Activated T-cell treated with anti-CD3 and anti-CD28 coated beads, Interleukin-2, amount 50 U/mL, for 1 hour (primary cell): ENCODE data around the gene KIAA1958.
"Not testable (repeated sequence)": the region's sequence is repeated elsewhere in the genome, so short reads cannot be mapped to it uniquely, and the experiment has no call there.

Experiments used
- DNase-seq: peaks from one replicate; pipeline ENCODE4 v3.0.0-alpha.2; 2020

Gene KIAA1958

DNA sequence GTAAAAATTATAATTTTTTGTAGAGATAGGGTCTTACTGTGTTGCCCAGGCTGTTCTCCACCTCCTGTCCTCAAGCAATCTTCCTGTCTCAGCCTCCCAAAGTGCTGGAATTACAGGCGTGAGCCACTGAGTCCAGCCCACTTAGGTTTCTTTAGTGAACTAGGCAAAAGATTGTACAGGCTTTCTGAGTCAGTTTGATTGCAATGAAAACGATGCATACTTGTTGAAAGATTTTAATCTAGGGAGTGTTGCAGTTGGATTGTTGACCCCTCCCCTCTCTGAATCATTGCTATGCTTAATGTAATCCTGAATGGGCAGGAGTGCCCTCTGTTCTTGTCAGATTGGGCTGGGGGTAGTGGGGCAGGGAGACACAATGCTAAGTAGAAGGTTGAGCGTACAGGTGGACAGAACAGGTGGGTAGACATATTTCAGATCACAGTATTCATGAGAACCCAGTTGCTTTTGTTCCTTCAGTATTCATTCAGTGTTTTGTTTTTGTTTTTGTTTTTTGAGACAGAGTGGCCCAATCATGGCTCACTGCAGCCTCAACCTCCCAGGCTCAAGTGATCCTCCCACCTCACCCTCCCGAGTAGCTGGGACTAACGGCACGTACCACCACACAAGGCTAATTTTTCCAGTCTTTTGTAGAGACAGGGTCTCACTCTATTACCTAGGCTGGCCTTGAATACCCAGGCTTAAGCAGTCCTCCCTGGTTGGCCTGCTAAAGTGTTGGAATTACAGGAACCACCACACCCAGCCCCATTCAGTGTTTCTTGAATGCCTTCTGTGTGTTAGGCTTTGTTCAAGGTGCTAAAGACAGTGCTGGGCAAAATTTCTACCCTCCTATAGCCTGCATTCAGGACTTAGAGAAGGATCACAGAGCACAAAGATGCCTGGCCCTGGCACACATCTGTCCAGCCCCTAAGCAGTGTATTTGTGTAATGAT, 70.1 kb downstream of the KIAA1958 start:
- no peak for DNase-seq

DNA sequence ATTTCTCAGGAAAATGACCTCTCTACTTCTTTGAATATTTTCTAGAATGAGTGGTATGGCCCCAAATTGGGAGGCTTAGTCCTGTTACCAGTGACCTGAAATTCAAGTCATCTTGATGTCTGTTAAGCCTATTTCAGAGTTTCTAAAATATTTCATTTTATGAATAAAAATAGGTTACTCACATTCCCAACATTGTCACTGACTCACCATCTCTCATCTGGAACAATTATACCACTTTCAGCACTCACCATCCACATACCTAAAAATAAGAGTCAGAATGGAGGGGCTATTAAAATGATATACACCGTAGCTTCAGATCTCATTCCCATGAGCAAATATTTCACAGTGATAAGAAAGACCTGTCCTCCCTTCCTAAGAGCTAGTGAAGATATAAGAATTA, 71.8 kb downstream of the KIAA1958 start:
- DNase-seq, result no peak

- no peak for DNase-seq
Measured at GRCh38 chr9:112558978-112559377, 72.4 kb downstream of the KIAA1958 start.

- no peak for DNase-seq
Measured at GRCh38 chr9:112559629-112560413, 73.2 kb downstream of the KIAA1958 start.

GRCh38 chr9:112562235-112562958, 75.8 kb downstream of the KIAA1958 start:
- no peak for DNase-seq

- no peak for DNase-seq
Measured at GRCh38 chr9:112569186-112569585, 82.6 kb downstream of the KIAA1958 start.

- no peak for DNase-seq
Measured at GRCh38 chr9:112570671-112571167, 84.1 kb downstream of the KIAA1958 start.

DNA sequence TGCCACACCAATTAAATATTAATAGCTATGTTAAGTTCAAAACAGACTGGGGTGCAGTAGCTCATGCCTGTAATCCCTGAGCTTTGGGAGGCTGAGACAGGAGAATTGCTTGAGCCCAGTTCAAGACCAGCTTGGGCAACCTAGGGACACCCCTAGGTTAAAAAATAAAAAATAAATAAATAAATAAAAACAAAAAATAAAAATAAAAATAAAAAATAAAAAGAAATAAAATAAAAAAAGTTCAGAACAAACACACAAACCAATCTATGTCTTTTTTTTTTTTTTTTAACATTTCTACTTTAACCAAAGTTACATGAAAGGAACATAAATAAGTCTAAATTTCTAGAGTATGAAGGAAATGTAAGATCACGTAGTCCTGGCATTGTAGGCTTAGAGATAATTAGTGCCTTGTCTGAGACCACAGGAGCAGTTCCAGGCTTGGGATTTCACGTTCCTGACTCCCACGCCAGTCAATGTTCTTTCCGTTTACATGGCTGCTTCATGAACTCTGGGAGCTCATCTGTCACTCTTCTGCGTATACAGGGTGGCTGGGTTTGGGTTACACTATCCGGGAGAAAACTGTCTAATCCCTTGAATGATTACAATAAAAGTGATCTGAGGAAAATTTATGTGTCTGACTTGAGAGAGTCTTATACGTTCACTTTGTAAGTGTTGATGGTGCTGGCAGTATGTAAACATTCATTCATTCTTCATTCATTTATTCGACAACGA, 85.2 kb downstream of the KIAA1958 start:
- DNase-seq, result no peak

GRCh38 chr9:112572416-112572815, 85.8 kb downstream of the KIAA1958 start:
- DNase-seq, result no peak

- DNase-seq, result no peak
Measured at GRCh38 chr9:112574008-112574407, 87.4 kb downstream of the KIAA1958 start.

DNA sequence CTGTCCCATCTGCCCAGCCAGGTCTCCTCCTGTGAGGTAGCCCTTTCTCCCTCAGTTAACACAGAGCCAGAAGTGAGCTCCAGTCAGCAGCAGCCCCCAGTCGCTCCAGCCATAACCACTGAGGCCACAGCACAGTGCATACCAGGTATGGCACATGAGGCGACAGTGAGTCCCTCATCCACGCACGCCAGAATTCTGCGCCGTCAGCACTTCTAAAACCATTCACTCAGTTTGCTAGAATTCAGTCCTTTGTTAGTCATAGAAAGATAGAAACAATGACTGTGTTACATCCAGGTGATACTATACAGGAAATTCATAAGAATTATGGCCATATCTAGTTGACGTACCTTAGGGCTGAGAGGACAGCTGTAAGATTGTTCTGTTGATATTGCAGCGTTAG, 88.5 kb downstream of the KIAA1958 start:
- no peak for DNase-seq

DNA sequence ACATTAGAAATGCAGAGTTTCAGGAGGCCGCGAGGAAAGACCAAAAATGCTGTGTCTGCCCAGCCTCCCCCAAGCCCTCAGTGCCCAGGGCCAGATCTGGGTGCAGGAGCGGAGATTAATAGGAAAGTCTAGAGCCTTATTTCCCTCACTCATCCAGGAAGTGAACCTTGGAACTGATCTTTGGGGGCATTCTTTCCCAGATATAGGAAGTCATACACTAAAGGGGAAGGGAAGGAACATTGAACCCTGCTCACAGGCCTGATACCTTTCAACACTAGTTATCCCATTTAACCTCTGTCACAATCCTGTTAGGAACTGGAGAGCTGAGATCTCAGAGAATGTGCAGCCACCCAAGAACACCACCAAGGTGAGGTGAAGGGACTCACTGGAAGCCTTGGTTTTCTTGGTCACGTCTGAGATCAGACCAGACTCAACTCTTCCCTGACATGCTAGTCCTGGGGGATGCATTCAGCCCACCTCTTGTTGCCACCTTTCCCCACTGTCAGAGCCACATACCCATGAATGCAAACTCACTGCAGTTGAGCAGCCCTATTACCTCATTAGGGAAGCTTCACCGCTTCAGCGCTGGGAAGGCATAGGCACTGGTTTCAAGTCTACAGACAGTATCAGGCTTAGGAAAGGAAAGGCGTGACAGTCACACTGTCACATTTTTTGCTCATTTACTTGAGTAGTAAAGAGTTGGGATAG, 95.0 kb downstream of the KIAA1958 start:
- DNase-seq, result no peak

DNA sequence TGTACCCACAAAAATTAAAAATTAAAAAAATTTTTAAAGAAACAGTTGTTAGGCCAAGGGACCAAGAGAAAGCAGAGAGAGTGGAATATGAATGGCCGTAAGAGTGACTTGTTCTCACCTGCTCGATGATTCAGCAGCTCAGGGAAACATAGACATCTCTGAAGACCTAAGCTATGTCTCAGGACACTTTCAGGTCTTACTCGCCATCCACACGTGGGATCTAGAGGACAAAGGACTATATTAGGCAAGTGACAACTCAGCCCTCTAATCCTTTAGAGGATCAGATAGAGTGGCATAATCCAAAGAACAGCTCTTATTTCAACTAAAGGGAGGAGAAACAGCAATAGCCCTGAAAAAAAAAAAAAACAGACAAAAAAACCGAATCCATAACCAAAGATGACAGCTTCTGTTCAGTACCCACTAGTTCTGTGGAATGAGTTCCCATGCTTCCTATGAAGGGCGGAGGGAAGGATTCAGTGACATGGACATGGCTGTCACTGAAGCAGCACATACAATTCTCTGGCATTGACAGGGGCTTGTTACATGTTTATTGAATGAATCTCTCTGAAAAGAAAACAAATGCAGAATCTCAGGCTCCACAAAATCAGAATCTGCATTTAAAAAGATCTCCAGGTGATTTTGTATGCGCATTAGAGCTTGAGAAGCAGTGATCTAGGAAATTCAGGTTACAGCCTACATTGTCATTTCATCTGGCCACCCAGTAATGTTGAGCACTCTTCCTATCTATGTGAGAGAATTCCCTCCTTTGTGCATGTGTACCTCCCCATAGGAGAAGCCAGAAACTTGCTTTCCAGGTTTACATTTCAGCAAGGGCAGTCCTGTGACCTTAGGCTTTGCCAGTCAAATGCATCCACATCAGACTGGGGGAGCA, 96.0 kb downstream of the KIAA1958 start:
- DNase-seq, result no peak

DNA sequence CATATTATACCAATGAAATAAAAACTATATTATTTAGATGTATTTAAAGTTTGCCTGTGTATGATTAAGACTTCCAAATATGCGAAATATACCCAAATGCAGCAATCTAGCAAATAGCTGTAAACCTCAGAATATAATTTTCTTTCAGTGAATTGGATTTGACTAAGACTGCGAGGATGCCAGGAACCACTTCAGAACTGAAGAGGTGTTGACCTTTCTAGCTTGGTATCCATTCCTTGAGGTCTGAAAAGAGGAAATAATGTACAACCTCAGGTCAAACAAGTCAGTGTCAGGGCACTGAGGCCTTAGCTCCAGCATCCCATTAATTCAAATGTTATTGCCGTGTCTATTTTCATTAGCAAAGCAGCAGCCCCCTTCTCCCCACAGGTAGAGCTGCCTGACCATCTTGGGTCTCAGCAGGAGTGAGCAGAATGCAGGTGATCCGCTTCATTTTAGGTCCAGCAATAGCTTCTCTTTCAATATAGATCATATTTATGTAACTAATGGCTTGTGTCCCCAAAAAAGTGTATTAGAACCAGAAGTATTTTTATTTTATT, 100.0 kb downstream of the KIAA1958 start:
- no peak for DNase-seq

GRCh38 chr9:112591875-112592274, 105.2 kb downstream of the KIAA1958 start:
- DNase-seq, result not testable (repeated sequence)

DNA sequence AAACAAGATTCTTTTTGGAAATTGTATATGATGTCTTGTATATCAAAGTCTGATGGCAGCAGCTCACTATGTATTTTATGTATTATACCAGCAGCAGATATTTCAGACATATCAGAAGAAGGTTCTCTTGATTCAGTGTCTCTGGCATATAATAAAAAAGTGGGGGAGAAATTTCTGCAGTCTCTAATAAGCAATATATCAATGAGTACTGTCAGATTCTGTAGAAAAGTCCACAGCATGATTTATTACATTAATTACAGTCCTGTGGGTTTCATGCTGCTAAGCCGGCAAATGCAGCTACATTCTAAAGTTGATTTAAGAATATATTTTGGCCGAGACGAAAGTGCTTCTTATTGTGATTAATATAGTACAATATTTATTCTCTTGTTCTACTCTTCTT, 113.1 kb downstream of the KIAA1958 start:
- no peak for DNase-seq

GRCh38 chr9:112601636-112602035, 115.0 kb downstream of the KIAA1958 start:
- no peak for DNase-seq

DNA sequence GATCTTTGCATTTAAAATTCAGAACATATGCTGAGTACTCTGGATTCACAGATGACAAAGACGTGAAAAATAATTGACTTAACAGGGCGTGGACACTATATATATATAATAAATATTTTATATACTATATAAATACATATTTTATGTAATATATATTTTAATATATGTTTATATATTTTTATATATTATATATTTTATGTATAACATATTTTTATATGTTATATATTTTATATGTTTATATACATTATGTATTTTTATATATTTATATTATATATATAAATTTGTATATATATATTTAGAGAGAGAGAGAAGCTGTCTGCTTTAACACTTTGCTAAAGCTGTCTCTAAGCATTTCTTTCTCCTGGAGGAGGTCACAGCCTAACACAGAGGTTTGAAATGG, 118.2 kb downstream of the KIAA1958 start:
- DNase-seq, result no peak

GRCh38 chr9:112605518-112605917, 118.9 kb downstream of the KIAA1958 start:
- no peak for DNase-seq
